ENCODE results near the gene GAB2.
"Not testable (repeated sequence)": the region's sequence is repeated elsewhere in the genome, so short reads cannot be mapped to it uniquely, and the experiment has no call there.

The GAB2 gene

DNA sequence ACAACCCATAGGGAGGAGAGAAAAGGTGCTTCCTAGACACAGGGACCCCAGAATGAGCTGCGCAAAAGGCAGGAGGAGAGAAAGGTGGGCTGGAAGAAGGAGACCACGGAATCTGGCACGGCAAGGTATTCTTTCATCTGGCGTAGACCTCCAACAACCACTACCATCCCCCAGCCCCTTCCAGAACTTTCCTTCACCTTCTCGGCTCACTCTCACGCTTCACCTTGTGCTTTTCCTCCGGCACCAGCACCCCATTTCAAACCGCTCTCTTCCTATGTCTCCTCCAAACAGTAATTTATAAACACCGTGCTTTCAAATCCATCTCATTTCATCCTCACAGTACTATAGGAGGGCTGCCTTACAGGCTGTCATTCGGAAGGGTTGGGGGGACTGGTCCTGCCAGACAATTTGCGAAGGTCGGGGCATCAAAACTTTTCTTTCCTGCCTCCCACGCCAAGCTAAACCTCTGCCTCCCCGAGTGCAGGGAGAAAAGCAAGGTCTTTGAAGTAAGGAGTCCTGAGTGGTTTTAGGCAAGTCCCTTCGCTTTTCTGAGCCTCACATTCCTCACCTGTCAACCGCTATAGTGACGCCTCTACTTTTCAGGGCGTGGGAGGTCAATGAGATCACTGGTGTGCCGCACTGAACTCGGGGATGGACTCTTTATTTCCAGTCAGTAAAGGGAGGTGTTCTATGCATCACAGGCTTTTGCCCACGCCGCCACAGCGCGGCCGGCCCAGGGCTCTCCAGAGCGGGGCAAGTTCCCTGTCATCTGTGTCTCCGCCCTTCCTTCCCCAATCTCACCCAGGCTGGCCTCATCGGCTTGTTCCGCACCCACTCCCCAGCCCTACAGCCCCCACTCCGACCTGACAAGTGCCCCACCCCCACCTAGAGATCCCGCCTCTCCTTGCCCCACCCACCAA lies 230.0 kb downstream of the GAB2 start:
- TF ChIP-seq, protein P1, sequence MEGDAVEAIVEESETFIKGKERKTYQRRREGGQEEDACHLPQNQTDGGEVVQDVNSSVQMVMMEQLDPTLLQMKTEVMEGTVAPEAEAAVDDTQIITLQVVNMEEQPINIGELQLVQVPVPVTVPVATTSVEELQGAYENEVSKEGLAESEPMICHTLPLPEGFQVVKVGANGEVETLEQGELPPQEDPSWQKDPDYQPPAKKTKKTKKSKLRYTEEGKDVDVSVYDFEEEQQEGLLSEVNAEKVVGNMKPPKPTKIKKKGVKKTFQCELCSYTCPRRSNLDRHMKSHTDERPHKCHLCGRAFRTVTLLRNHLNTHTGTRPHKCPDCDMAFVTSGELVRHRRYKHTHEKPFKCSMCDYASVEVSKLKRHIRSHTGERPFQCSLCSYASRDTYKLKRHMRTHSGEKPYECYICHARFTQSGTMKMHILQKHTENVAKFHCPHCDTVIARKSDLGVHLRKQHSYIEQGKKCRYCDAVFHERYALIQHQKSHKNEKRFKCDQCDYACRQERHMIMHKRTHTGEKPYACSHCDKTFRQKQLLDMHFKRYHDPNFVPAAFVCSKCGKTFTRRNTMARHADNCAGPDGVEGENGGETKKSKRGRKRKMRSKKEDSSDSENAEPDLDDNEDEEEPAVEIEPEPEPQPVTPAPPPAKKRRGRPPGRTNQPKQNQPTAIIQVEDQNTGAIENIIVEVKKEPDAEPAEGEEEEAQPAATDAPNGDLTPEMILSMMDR (IDR thresholded peaks at IDR 0.05; ENCODE audit: low read depth, low read length, missing control alignments), result no peak
- peak overlapping the region; percentile 84 for H3K4me3 ChIP-seq (ENCODE audit: low read depth, low read length)
- in situ Hi-C loops (cut with HindIII; ENCODE audit: low sequenced_read_pairs), result no loop called here
- DNase-seq (ENCODE audit: low read depth), result no peak

DNA sequence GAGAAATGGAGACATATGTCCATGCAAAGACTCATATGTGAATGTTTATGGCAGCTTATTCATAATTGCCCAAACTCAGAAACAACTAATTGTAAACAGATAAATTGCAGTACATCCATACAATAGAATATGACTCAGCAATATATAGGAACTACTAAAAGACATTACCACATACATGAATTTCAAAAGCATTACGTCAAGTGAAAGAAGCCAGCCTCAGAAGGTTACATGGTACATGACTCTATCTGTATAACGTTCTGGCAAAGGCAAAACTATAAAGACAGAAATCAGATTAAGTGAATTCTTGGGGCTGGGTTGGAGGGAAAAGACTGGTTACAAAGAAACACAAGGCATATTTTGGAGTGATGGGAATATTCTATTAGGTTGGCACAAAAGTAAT lies 236.4 kb downstream of the GAB2 start:
- in situ Hi-C loops (cut with HindIII; ENCODE audit: low sequenced_read_pairs), result no loop called here
- TF ChIP-seq, protein P1 (IDR thresholded peaks at IDR 0.05; ENCODE audit: low read depth, low read length, missing control alignments), result no peak
- no peak overlapping the region for H3K4me3 ChIP-seq (ENCODE audit: low read depth, low read length)
- DNase-seq (ENCODE audit: low read depth), result no peak

DNA sequence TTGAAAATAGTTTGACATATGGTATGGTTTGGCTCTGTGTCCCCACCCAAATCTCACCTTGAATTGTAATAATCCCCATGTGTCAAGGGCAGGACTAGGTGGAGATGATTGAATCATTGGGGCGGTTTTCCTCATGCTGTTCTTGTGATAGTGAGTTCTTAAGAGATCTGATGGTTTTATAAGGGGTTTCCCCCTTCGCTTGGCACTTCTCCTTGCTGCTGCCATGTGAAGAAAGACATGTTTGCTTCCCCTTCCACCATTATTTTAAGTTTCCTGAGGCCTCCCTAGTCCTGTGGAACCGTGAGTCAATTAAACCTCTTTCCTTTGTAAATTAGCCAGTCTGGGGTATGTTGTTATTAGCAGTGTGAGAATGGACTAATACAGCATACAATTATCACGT lies 236.9 kb downstream of the GAB2 start:
- H3K4me3 ChIP-seq (ENCODE audit: low read depth, low read length), result no peak overlapping the region
- TF ChIP-seq, protein P1 (IDR thresholded peaks at IDR 0.05; ENCODE audit: low read depth, low read length, missing control alignments), result no peak
- DNase-seq (ENCODE audit: low read depth), result no peak
- in situ Hi-C loops (cut with HindIII; ENCODE audit: low sequenced_read_pairs), result no loop called here

DNA sequence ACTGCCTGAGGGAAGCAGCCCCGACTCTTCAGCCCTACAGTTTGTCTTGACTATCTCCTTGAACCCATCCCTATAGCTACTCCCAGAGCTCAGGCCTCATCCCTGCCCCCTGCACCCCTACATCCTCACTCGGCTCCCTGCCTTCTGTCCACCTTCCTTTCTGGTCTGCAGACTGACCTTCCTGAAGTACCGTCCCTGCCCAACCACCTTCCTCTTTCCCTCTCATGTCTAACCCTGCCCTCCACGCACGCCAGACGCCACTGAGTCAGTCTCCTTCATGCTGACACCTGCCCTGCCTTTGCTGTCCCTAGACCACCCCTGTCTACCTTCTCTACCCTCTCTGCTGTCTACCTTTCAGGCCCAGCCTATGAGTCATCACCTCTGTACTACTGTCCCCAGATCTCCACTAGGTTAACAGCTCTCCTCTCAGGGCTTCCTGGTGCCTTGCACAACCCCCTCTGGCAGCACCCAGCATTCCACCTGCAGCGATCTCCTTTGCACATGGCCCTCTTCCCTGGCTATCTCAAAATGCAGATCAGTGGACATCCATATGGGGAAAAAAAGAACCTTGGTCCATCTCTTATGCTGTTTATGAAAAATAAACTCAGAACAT lies 238.1 kb downstream of the GAB2 start:
- DNase-seq (ENCODE audit: low read depth), result no peak
- in situ Hi-C loops (cut with HindIII; ENCODE audit: low sequenced_read_pairs), result no loop called here
- no peak overlapping the region for H3K4me3 ChIP-seq (ENCODE audit: low read depth, low read length)
- TF ChIP-seq, protein P1 (IDR thresholded peaks at IDR 0.05; ENCODE audit: low read depth, low read length, missing control alignments), result no peak

DNA sequence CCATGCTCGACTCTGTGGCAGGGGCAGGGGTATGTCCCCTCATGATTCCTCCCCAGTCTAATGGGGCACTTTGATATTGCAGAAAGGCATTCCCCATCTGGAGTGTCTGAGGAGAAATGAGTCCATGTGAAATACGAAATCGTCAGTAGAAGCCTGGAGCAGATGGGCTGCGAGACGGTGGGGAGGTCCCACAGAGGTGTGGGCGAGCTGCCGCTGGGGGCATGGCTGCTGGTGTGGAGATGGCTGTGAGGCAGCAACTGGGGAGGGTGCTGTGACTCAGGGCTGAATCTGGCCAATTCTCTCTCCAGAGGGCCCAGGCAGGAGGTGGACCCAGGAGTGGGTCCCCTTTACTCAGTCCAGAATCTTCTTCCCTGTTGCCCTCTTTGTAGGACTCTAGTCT lies 240.4 kb downstream of the GAB2 start:
- in situ Hi-C loops (cut with HindIII; ENCODE audit: low sequenced_read_pairs), result no loop called here
- H3K4me3 ChIP-seq (ENCODE audit: low read depth, low read length), result no peak overlapping the region
- TF ChIP-seq, protein P1 (IDR thresholded peaks at IDR 0.05; ENCODE audit: low read depth, low read length, missing control alignments), result no peak
- no peak for DNase-seq (ENCODE audit: low read depth)

DNA sequence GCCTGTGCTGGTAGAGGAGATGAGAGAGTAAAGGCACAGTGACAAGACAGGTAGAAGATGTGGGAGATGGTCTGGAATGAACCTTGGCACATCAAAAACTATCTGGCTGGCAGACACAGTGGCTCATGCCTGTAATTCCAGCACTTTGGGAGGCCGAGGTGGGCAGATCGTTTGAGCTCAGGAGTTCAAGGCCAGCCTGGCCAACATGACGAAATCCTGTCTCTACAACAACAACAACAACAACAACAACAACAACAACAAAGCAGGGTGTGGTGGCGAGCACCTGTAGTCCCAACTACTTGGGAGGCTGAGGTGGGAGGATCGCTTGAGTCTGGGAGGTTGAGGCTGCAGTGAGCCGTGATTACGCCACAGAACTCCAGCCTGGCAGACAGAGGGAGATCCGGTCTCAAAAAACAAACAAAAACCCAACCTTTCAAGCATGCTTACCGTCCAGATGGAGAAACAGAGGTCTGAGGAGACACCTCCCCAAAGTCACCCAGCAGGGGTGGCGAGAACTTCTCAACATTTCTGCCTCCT lies 240.9 kb downstream of the GAB2 start:
- in situ Hi-C loops (cut with HindIII; ENCODE audit: low sequenced_read_pairs), result no loop called here
- TF ChIP-seq, protein P1 (IDR thresholded peaks at IDR 0.05; ENCODE audit: low read depth, low read length, missing control alignments), result no peak
- DNase-seq (ENCODE audit: low read depth), result no peak
- no peak overlapping the region for H3K4me3 ChIP-seq (ENCODE audit: low read depth, low read length)

DNA sequence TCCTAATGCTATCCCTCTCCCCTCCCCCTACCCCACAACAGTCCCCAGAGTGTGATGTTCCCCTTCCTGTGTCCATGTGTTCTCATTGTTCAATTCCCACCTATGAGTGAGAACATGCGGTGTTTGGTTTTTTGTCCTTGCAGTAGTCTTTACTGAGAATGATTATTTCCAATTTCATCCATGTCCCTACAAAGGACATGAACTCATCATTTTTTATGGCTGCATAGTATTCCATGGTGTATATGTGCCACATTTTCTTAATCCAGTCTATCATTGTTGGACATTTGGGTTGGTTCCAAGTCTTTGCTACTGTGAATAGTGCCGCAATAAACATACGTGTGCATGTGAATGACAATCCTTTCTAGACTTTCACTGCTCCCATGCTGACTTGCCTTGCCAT lies 241.8 kb downstream of the GAB2 start:
- in situ Hi-C loops (cut with HindIII; ENCODE audit: low sequenced_read_pairs); H3K4me3 ChIP-seq (ENCODE audit: low read depth, low read length); DNase-seq (ENCODE audit: low read depth): not testable (repeated sequence)

Measured in astrocyte of the cerebellum (primary cell).